Activated naive CD4-positive, alpha-beta T cell treated with anti-CD3 and anti-CD28 coated beads, Interleukin-2, amount 50 U/mL, for 72 hours (primary cell): ENCODE measurements around the gene HSD17B8. TPM values are rescaled to one million over a fixed set of nuclear protein-coding genes. Genes with fewer than 3 reads are reported as not detected.
A peak's percentile ranks its signal among the peaks of the same experiment; 100 is the strongest.
"Not testable (repeated sequence)": the region's sequence is repeated elsewhere in the genome, so short reads cannot be mapped to it uniquely, and the experiment has no call there.

Experiments used
- ATAC-seq, 2 donors: fragments of 150-1000 bp; cut with Tn5 transposase; 2 replicates each; pipeline ENCODE4 v1.10.0; 2021; ENCODE audit warnings: mild to moderate bottlenecking in 2 of 2, moderate library complexity in 2 of 2
- DNase-seq, 2 donors: peaks; one replicate each; pipeline ENCODE4 v3.0.0; 2021 to 2022; ENCODE audit warnings: low spot score in 2 of 2
- H3K27ac Mint-ChIP-seq, 2 donors: one replicate each; pipeline ENCODE4 v1.8.0; 2022; ENCODE audit warnings: mild to moderate bottlenecking in 2 of 2, mixed read lengths in 2 of 2
- H3K36me3 Mint-ChIP-seq, 2 donors: one replicate each; pipeline ENCODE4 v1.8.0; 2022; ENCODE audit warnings: mixed read lengths in 2 of 2
- H3K9me3 Mint-ChIP-seq, 2 donors: one replicate each; pipeline ENCODE4 v1.8.0; 2022; ENCODE audit warnings: mixed read lengths in 2 of 2
- total RNA-seq, 2 donors: library from RNA; stranded (reverse); gene quantifications; one replicate each; pipeline ENCODE4 v1.2.3, GENCODE V29; 2022

The HSD17B8 gene
- total RNA-seq, 2 donors from 2014 or later = 14.7 to 17.5 TPM

DNA sequence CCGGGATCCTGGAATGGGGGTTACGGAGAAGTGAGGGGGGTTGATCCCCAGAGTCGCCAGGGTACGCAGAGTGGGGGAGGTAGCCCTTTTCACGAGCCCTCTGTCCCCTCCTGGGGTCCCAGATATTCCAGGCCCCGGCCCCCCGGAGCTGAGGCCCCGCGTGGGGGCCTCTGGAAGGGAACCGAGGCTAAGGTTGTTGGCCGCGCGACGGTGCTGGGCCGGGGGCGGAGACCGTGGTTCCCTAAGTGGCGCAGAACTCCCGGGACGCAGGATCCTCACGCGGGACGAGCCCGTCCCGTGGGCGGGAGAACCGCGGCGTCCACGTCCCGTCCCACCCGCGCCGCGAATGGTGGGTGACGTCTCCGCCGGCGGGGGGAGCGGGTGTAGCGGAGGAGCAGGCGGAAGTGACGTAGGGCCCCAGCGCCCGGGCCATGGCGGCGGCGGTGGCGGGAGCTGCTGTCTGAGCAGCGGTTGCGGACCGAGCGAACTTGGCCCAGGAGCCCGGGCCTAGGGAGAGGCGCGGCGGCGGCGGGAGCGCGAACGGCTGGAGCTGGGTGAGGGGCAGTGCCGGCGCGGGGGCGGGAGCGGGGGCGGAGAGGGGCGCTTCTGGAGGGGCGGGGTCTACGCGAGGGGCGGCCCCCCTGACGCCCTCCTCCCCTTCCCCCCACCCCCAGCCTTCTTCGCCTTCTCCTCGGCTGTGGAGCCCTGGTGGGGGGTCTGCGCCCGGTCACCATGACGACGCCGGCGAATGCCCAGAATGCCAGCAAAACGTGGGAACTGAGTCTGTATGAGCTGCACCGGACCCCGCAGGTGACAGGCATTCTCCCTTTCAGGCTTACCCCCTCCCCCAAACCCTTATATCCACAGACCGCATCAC, 3.9 kb downstream of the HSD17B8 start, which contains the start of gene RING1:
TSS of gene RING1 (plus strand) at position 410 of the 877 bp plus-strand sequence. CDS start at position 733, 323 bp downstream.
- H3K9me3 Mint-ChIP-seq = no peaks in the 10 kb centered on the region
- H3K27ac Mint-ChIP-seq = peak within 1 kb of the TSS; percentile 93 to 97
- H3K36me3 Mint-ChIP-seq = peaks cover 11 to 21% of the 10 kb centered on the region in 2 donors

DNA sequence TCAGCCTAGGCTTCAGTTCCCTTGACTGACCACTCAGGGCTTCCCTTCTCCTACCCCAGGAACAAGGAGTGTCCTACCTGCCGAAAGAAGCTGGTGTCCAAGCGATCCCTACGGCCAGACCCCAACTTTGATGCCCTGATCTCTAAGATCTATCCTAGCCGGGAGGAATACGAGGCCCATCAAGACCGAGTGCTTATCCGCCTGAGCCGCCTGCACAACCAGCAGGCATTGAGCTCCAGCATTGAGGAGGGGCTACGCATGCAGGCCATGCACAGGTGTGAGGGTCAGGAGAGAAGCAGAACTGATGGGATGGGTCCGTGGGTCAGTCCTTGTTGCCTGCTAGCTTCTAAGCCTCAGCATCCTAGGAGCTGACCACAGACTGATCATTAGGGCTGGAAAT, 5.4 kb downstream of the HSD17B8 start:
- H3K27ac Mint-ChIP-seq = peak overlapping the region in 1 of 2 donors; percentile 93
- no peak for DNase-seq
- H3K9me3 Mint-ChIP-seq = no peaks in the 10 kb centered on the region
- peaks cover 5 to 15% of the 10 kb centered on the region in 2 donors for H3K36me3 Mint-ChIP-seq
- no peak for ATAC-seq

More for the DNA sequence above, 3.9 kb downstream of the HSD17B8 start, which contains the start of gene RING1:
- peak; percentile 29 to 46 for ATAC-seq
- peak; percentile 80 to 87 for DNase-seq

GRCh38 chr6:33211136-33211535, 6.7 kb downstream of the HSD17B8 start:
- H3K36me3 Mint-ChIP-seq = peaks cover 5 to 15% of the 10 kb centered on the region in 2 donors

DNA sequence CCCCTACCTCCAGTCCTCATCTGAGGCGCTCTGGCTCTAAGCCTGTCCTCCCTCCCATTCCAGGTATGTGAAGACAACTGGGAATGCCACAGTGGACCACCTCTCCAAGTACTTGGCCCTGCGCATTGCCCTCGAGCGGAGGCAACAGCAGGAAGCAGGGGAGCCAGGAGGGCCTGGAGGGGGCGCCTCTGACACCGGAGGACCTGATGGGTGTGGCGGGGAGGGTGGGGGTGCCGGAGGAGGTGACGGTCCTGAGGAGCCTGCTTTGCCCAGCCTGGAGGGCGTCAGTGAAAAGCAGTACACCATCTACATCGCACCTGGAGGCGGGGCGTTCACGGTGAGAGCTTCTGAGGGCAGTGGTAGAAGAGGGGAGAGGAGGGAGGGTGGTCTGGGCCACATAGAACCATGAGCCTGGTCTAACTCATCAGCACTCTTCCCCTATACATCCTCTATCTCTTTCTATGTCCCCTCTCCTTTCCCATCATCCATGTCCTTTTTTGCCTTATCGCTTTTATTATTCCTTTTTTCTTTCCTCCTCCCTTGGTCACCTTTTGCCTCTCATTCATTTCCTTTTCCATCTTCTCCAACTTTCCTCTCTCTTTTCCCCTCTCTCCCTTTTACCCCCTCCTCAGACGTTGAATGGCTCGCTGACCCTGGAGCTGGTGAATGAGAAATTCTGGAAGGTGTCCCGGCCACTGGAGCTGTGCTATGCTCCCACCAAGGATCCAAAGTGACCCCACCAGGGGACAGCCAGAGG, 7.4 kb downstream of the HSD17B8 start:
- DNase-seq = no peak
- peaks cover 5 to 15% of the 10 kb centered on the region in 2 donors for H3K36me3 Mint-ChIP-seq
- no peak overlapping the region for H3K27ac Mint-ChIP-seq
- no peaks in the 10 kb centered on the region for H3K9me3 Mint-ChIP-seq
- no peak for ATAC-seq

More at GRCh38 chr6:33211136-33211535, 6.7 kb downstream of the HSD17B8 start:
- no peak for DNase-seq
- Mint-ChIP-seq H3K27ac (no peak overlapping the region), H3K9me3 (no peaks in the 10 kb centered on the region)
- no peak for ATAC-seq

DNA sequence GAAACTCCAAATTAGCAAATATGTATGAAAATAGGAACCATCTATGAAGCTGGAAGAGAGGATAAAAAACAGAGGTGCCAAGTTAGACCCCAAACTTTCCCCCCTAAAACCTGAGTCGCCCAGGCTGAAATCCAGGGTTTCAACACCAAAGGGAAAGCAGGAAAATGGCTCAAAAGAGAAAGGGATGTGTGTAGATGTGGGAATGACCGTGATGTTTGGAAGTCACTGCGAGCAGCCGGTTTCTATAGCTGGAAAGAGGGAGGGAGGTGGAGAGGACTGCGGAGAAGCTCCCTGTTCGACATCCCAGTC, 8.4 kb downstream of the HSD17B8 start:
- DNase-seq (no peak), ATAC-seq (no peak)
- peaks cover 5 to 15% of the 10 kb centered on the region in 2 donors for H3K36me3 Mint-ChIP-seq
- H3K9me3 Mint-ChIP-seq = no peaks in the 10 kb centered on the region
- peak overlapping the region in 1 of 2 donors; percentile 30 for H3K27ac Mint-ChIP-seq

DNA sequence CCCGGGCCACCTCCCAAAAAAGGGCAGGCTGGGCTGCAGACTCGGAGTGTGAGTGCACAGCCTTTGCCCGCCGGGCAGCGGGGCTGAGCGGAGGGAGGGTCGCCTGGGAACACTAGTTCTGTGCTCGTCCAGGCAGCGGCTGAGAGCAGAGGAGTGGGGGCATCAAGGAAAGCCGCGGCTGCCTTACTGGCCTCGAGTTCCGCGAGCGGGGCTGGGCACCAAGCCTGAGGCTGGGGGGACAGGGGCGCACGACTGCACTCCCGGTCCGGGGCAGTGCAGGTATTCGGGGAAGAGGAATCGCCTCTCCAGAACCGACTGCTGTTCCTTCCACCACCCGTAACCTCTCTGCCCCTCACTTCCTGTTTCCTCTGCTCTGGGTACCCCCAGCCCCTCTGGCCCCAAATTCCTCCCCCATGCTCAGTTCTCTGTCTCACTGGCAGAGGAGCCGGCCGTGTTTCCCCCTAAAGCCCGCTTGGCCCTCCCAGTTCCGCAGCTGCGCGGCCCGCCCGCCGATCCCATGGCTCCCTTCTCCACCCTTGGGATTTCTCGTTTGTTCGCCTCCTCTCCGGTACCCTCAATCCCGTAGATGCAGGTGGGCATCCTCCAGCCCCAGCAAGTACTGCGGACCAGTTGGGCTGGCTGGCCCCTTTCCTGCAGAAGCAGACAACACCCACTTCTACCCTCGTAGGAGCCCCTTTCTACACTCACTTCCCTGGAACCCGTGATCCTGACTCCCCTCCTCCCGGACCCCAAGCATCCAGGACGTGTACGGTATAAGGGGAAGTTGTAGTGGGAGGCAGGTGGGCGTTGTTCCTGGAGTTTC, 8.9 kb downstream of the HSD17B8 start:
- Mint-ChIP-seq H3K27ac (peak overlapping the region in 1 of 2 donors; percentile 30), H3K9me3 (no peaks in the 10 kb centered on the region), H3K36me3 (peaks cover 5 to 15% of the 10 kb centered on the region in 2 donors)
- ATAC-seq (no peak), DNase-seq (no peak)

DNA sequence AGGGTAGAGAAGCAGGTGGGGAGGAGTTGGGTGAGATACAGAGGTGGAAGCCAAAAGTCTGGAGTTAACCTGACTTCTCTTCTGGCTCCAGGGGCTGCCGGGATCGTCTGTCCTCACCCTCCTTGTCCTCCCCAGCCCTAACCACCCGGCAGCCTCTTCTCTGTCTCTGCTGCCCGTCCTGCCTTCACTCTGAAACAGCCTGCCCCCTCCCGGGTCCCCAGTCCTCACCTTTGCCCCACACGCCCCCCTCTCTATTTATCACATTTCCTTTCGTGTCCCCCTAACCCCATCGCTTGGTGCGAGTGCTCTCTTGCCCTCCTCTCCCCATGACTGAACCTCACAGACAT, 9.5 kb downstream of the HSD17B8 start:
- ATAC-seq (no peak), DNase-seq (no peak)
- peaks cover 5 to 12% of the 10 kb centered on the region in 2 donors for H3K36me3 Mint-ChIP-seq
- peak overlapping the region in 1 of 2 donors; percentile 30 for H3K27ac Mint-ChIP-seq
- no peaks in the 10 kb centered on the region for H3K9me3 Mint-ChIP-seq

DNA sequence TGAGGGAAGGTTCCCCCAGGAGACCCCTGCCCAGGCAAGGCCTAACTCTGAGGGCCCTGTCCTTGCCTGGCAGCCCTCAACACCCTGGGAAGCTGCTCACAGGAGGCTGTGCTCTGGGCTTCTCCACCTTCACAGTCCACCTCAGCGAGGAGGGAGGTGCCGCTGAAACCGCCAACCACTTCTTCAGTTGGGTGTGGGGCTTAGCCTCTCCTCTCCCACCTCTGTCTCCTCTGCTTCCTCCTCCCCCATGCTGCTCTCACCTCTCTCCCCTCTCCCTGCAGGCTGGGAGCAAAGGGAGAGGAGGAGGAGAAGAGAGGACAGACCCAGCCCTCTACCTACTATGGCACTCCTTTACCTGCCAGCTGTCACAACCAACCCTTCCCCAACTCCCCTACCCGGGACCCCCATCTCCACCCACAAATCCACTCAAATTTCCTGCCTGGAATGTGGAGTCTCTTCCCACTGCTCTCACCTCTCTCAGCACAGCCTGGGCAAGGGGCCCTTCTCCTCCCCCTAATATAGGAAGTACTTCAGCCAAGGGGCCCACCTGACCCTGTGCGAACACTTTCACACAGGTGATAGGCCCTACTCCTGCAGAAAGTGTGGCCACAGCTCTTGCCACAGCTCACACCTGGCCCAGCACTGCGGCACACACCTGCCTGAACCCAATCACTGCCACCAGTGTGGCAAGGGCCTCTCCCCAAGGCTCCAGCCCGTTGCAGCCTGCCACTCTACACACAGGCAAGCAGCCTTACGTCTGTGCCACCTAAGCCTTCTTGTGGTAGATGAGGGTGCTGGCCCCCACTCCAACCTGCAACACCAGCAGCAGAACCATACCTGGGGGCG, 11.0 kb downstream of the HSD17B8 start:
- peak in 1 of 2 donors; percentile 53 for DNase-seq
- H3K27ac Mint-ChIP-seq = no peak overlapping the region
- no peaks in the 10 kb centered on the region for H3K9me3 Mint-ChIP-seq
- H3K36me3 Mint-ChIP-seq = no peaks in the 10 kb centered on the region
- peak in 1 of 2 donors; percentile 21 for ATAC-seq

GRCh38 chr6:33216117-33216649, 11.7 kb downstream of the HSD17B8 start:
- Mint-ChIP-seq H3K27ac (no peak overlapping the region), H3K9me3 (no peaks in the 10 kb centered on the region), H3K36me3 (no peaks in the 10 kb centered on the region)
- DNase-seq (peak in 1 of 2 donors; percentile 47), ATAC-seq (peak; percentile 17 to 40)

- H3K27ac Mint-ChIP-seq = no peak overlapping the region
- H3K9me3 Mint-ChIP-seq = no peaks in the 10 kb centered on the region
- ATAC-seq = no peak
- DNase-seq = no peak
- H3K36me3 Mint-ChIP-seq = no peaks in the 10 kb centered on the region
Observed at GRCh38 chr6:33217246-33217645, 12.8 kb downstream of the HSD17B8 start.

DNA sequence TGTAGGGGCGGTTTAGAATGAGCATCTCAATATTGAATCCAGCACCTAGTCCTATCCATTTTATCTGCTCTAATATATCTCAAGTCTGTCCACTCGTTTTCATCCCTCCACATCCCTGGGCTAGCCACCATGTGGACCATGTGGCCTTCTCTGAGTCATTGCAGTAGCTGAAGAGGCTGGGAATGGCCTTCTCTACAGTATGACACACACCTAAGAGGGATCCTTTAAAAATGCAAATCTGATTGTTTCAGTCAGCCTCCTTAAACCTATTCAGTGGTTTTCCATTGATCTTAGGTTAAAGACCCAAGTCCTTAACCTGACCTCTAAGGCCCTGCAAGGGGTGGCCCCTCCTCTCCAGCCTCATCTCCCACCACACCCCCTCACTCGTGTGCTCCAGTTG, 13.2 kb downstream of the HSD17B8 start:
- Mint-ChIP-seq H3K27ac (no peak overlapping the region), H3K9me3 (no peaks in the 10 kb centered on the region), H3K36me3 (no peaks in the 10 kb centered on the region)
- ATAC-seq (peak in 1 of 2 donors; percentile 55), DNase-seq (no peak)

GRCh38 chr6:33226503-33227120, 22.2 kb downstream of the HSD17B8 start:
- not testable (repeated sequence) for H3K27ac Mint-ChIP-seq, H3K36me3 Mint-ChIP-seq, ATAC-seq, DNase-seq, H3K9me3 Mint-ChIP-seq

DNA sequence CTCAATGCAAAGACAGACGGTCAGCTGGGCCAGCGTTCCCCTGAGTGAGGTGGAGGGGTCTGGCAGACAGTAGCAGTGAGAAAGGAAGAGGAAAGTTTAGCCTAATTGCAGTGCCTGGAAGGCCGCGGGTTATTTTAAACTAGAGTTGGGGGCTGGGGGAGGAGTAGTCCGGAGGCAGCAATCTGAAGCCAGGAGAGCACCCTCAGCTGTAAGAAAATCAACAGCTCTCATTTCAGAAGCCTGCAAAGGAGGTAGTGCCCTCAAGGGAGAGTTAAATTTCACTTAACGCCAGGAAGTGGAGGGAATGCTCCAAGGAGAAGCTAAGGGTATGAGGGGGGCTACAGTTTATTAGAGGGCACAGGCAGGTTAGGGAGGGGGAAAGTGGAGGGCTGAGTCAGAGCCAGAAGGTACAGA, 30.8 kb downstream of the HSD17B8 start:
- ATAC-seq = no peak

DNA sequence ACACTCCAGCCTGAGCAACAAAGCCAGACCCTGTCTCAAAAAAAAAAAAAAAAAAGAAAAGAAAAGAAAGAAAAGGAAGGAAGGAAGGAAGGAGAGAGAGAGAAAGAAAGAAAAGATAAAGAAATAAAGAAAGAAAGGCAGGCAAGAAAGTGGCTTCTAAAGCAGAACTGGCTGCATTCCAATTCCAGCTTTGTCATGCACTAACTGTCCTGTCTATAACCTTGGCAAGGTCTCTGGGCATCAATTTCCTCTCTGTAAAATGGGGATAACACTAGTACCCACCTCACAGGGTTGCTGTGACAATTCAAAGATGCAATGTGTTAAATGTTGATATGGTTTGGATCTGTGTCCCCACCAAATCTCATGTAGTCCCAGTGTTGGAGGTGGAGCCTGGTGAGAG, 31.9 kb downstream of the HSD17B8 start:
- no peaks in the 10 kb centered on the region for H3K9me3 Mint-ChIP-seq
- H3K36me3 Mint-ChIP-seq = no peaks in the 10 kb centered on the region
- ATAC-seq = no peak
- DNase-seq = no peak
- H3K27ac Mint-ChIP-seq = no peak overlapping the region

More for the DNA sequence above, 30.8 kb downstream of the HSD17B8 start:
- no peak for DNase-seq
- H3K9me3 Mint-ChIP-seq = no peaks in the 10 kb centered on the region
- peak overlapping the region in 1 of 2 donors; percentile 6 for H3K27ac Mint-ChIP-seq
- no peaks in the 10 kb centered on the region for H3K36me3 Mint-ChIP-seq

- no peak for DNase-seq
- Mint-ChIP-seq H3K36me3 (no peaks in the 10 kb centered on the region), H3K9me3 (no peaks in the 10 kb centered on the region), H3K27ac (no peak overlapping the region)
- ATAC-seq = no peak
Observed at GRCh38 chr6:33236852-33237251, 32.4 kb downstream of the HSD17B8 start.
